ENCODE data around the gene RSU1.

- TF ChIP-seq CTCF (IDR thresholded peaks at IDR 0.05) (no peak), EP300 (IDR thresholded peaks at IDR 0.05) (no peak), POLR2A (IDR thresholded peaks at IDR 0.05) (no peak)
Measured at GRCh38 chr10:16713290-16713689, 103.9 kb downstream of the RSU1 start.
